Measurements from ENCODE around the gene POLRMT.

- no peak for TF ChIP-seq CTCF (IDR thresholded peaks at IDR 0.05; ENCODE audit: low read depth, low read length, missing input control)
- TF ChIP-seq SP1 (IDR thresholded peaks at IDR 0.05) = no peak
- no peak for TF ChIP-seq RAD21 (IDR thresholded peaks at IDR 0.05)
- no peak for TF ChIP-seq REST (IDR thresholded peaks at IDR 0.05)
- TF ChIP-seq RXRA (IDR thresholded peaks at IDR 0.05) = no peak
- TF ChIP-seq JUND (IDR thresholded peaks at IDR 0.05) = no peak
- TF ChIP-seq TAF1 (conservative IDR thresholded peaks at IDR 0.05) = no peak
- TF ChIP-seq MAX (IDR thresholded peaks at IDR 0.05) = no peak
- TF ChIP-seq ATF3 (IDR thresholded peaks at IDR 0.05) = no peak
- TF ChIP-seq YY1 (IDR thresholded peaks at IDR 0.05) = no peak
- TF ChIP-seq FOXA1 (IDR thresholded peaks at IDR 0.05) = no peak
Measured at GRCh38 chr19:613732-614567, 19.4 kb downstream of the POLRMT start.

Data from liver (tissue), 3 donors.